Measurements from ENCODE around the gene KRTDAP. TPM values are rescaled to one million over a fixed set of nuclear protein-coding genes. Genes with fewer than 3 reads are reported as not detected.

Gene KRTDAP
- not detected in 2 replicates for total RNA-seq

GRCh38 chr19:35490364-35490763 lies at the start of gene KRTDAP:
KRTDAP (minus strand) TSS chr19:35490464; CDS start chr19:35490442, 22 bp downstream.

GRCh38 chr19:35533201-35533821 lies 43.0 kb upstream of the KRTDAP start, which contains the start of gene GAPDHS:
GAPDHS (plus strand) TSS chr19:35533456; CDS start chr19:35533528, 72 bp downstream.

GRCh38 chr19:35528218-35529038 lies 38.2 kb upstream of the KRTDAP start, which contains the start of gene SBSN:
SBSN (minus strand) TSS chr19:35528311; CDS start chr19:35528281, 30 bp downstream.

GRCh38 chr19:35513628-35514281 lies 23.5 kb upstream of the KRTDAP start, which contains the start of gene DMKN:
DMKN (minus strand) TSS chr19:35513649; CDS start chr19:35513475, 174 bp downstream.

GRCh38 chr19:35447606-35448469 lies 42.4 kb downstream of the KRTDAP start, which contains the start of gene FFAR2:
FFAR2 (plus strand) TSS chr19:35448257; CDS start chr19:35449715, 1,458 bp downstream.

Other genes with a start within 250 kb of the KRTDAP start
- 0.28 and 1.7 TPM in 2 replicates for gene LSR, start 241.5 kb downstream of the KRTDAP start, total RNA-seq
- 33.5 and 49.1 TPM in 2 replicates for gene USF2, start 221.5 kb downstream of the KRTDAP start, total RNA-seq
- gene HAMP, start 207.9 kb downstream of the KRTDAP start, total RNA-seq, result 0.19 TPM in 1 of 2 replicates, not detected in the other
- gene MAG, start 198.3 kb downstream of the KRTDAP start, total RNA-seq, result 0.96 TPM in 1 of 2 replicates, not detected in the other
- gene CD22, start 161.3 kb downstream of the KRTDAP start, total RNA-seq, result 0.96 and 1.7 TPM in 2 replicates
- gene FFAR1, start 142.6 kb downstream of the KRTDAP start, total RNA-seq, result not detected in 2 replicates
- not detected in 2 replicates for gene FFAR3, start 132.0 kb downstream of the KRTDAP start, total RNA-seq
- gene GPR42, start 119.4 kb downstream of the KRTDAP start, total RNA-seq, result not detected in 2 replicates
- gene FFAR2, start 42.2 kb downstream of the KRTDAP start, total RNA-seq, result not detected in 2 replicates
- 0.77 and 2.5 TPM in 2 replicates for gene DMKN, start 23.2 kb upstream of the KRTDAP start, total RNA-seq
- 0.19 and 2.0 TPM in 2 replicates for gene SBSN, start 37.8 kb upstream of the KRTDAP start, total RNA-seq
- gene GAPDHS, start 43.0 kb upstream of the KRTDAP start, total RNA-seq, result not detected in 2 replicates
- 83.2 and 98.7 TPM in 2 replicates for gene TMEM147, start 55.2 kb upstream of the KRTDAP start, total RNA-seq
- gene ATP4A, start 73.2 kb upstream of the KRTDAP start, total RNA-seq, result not detected in 2 replicates
- not detected in 2 replicates for gene PMIS2, start 95.7 kb upstream of the KRTDAP start, total RNA-seq
- gene HAUS5, start 122.3 kb upstream of the KRTDAP start, total RNA-seq, result 4.8 and 11.1 TPM in 2 replicates
- gene RBM42, start 138.6 kb upstream of the KRTDAP start, total RNA-seq, result 26.2 and 58.3 TPM in 2 replicates
- 0.19 and 0.28 TPM in 2 replicates for gene ETV2, start 151.3 kb upstream of the KRTDAP start, total RNA-seq
- 282 and 447 TPM in 2 replicates for gene COX6B1, start 157.9 kb upstream of the KRTDAP start, total RNA-seq
- under 0.01 TPM in 1 of 2 replicates, not detected in the other for gene UPK1A, start 176.1 kb upstream of the KRTDAP start, total RNA-seq
- gene ZBTB32, start 214.1 kb upstream of the KRTDAP start, total RNA-seq, result not detected in 2 replicates
- 2.5 and 3.3 TPM in 2 replicates for gene KMT2B, start 227.5 kb upstream of the KRTDAP start, total RNA-seq